ENCODE results near the gene YDJC. TPM values are rescaled to one million over a fixed set of nuclear protein-coding genes. Genes with fewer than 3 reads are reported as not detected.
A peak's percentile ranks its signal among the peaks of the same experiment; 100 is the strongest.

The YDJC gene
- total and polyA plus RNA-seq, 9 of the 15 experiments (the other 6 are each of a cell fraction or from before 2014, with no cell fraction given): 13.5 to 871 (median 164) TPM

- TF ChIP-seq STAT6 (CRISPR knock-in tag; IDR thresholded peaks at IDR 0.05): peak; percentile 60
- TF ChIP-seq, protein P1, sequence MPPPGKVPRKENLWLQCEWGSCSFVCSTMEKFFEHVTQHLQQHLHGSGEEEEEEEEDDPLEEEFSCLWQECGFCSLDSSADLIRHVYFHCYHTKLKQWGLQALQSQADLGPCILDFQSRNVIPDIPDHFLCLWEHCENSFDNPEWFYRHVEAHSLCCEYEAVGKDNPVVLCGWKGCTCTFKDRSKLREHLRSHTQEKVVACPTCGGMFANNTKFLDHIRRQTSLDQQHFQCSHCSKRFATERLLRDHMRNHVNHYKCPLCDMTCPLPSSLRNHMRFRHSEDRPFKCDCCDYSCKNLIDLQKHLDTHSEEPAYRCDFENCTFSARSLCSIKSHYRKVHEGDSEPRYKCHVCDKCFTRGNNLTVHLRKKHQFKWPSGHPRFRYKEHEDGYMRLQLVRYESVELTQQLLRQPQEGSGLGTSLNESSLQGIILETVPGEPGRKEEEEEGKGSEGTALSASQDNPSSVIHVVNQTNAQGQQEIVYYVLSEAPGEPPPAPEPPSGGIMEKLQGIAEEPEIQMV (tag; conservative IDR thresholded peaks at IDR 0.05; ENCODE audit: low read depth): no peak
- TF ChIP-seq, protein P2, sequence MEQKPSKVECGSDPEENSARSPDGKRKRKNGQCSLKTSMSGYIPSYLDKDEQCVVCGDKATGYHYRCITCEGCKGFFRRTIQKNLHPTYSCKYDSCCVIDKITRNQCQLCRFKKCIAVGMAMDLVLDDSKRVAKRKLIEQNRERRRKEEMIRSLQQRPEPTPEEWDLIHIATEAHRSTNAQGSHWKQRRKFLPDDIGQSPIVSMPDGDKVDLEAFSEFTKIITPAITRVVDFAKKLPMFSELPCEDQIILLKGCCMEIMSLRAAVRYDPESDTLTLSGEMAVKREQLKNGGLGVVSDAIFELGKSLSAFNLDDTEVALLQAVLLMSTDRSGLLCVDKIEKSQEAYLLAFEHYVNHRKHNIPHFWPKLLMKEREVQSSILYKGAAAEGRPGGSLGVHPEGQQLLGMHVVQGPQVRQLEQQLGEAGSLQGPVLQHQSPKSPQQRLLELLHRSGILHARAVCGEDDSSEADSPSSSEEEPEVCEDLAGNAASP (IDR thresholded peaks at IDR 0.05): no peak
- no peak for TF ChIP-seq NONO (IDR thresholded peaks at IDR 0.05; ENCODE audit: low read depth in 2 of 2, low read length in 1 of 2)
- TF ChIP-seq WHSC1 (IDR thresholded peaks at IDR 0.05; ENCODE audit: low read length): peak; percentile 60
- TF ChIP-seq PPARD (CRISPR knock-in tag; IDR thresholded peaks at IDR 0.05): no peak
- no peak for TF ChIP-seq ZNF696 (CRISPR knock-in tag; conservative IDR thresholded peaks at IDR 0.05)
- no peak for TF ChIP-seq USF1 (CRISPR knock-in tag; IDR thresholded peaks at IDR 0.05)
- TF ChIP-seq MAFG (tag; conservative IDR thresholded peaks at IDR 0.05): no peak
- no peak for TF ChIP-seq SP1 (CRISPR knock-in tag; IDR thresholded peaks at IDR 0.05)
- TF ChIP-seq GTF2F1 (IDR thresholded peaks at IDR 0.05; ENCODE audit: low read depth, low read length): no peak
- peak; percentile 24 for TF ChIP-seq SMC3 (conservative IDR thresholded peaks at IDR 0.05; ENCODE audit: insufficient read depth, low read depth, low read length)
- no peak for TF ChIP-seq EP400 (IDR thresholded peaks at IDR 0.05)
- TF ChIP-seq PRPF4 (IDR thresholded peaks at IDR 0.05; ENCODE audit: insufficient read depth, low read depth, low read length, poor library complexity, severe bottlenecking): no peak
- TF ChIP-seq BRD4 (IDR thresholded peaks at IDR 0.05): no peak
- TF ChIP-seq ZNF785 (CRISPR knock-in tag; IDR thresholded peaks at IDR 0.05): no peak
- TF ChIP-seq KDM5B (IDR thresholded peaks at IDR 0.05; ENCODE audit: insufficient replicate concordance, low read depth, low read length): peak; percentile 36
- TF ChIP-seq ZC3H11A (IDR thresholded peaks at IDR 0.05; ENCODE audit: low read depth, low read length): 0 out of 2 replicates have a peak, but pooled peaks have one; percentile 31
- TF ChIP-seq ZBTB8A (IDR thresholded peaks at IDR 0.05; ENCODE audit: partially characterized antibody): no peak
Observed at GRCh38 chr22:21643533-21644357, 13.9 kb upstream of the YDJC start (continued).

Measured in K562 (cell line).